ENCODE results near the gene GFPT1. TPM values are rescaled to one million over a fixed set of nuclear protein-coding genes. Genes with fewer than 3 reads are reported as not detected.

The GFPT1 gene
- total RNA-seq, 2 donors from 2014 or later, result 218 to 289 TPM

DNA sequence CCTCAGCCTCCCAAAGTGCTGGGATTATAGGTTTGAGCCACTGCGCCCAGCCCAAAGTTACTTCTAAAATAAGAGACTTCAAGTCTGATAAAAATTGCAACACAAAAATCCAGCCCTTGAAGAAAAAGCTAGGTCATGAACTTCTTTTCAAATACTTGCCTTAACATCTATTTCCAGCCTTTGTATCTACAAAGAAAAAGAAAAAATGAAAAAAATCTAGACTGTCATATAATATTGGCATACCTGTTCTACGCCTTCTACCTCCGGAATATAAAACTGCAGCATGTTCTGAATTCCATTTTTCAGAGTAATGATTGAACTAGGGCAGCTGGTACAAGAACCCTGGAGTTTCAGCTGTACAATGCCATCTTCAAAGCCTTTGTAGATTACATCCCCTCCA, 13.1 kb upstream of the GFPT1 start:
- Histone ChIP-seq H3K9me3 (no peaks in the 10 kb centered on the region), H3K4me3 (no peak overlapping the region), H3K36me3 (no peaks in the 10 kb centered on the region), H3K4me1 (peaks cover 7% of the 10 kb centered on the region), H3K9ac (ENCODE audit: low read depth in 2 of 2, low read length in 2 of 2) (no peak overlapping the region), H3K27me3 (no peaks in the 10 kb centered on the region), H3K27ac (no peak overlapping the region)
- DNase-seq, result no peak
- TF ChIP-seq, protein P1, sequence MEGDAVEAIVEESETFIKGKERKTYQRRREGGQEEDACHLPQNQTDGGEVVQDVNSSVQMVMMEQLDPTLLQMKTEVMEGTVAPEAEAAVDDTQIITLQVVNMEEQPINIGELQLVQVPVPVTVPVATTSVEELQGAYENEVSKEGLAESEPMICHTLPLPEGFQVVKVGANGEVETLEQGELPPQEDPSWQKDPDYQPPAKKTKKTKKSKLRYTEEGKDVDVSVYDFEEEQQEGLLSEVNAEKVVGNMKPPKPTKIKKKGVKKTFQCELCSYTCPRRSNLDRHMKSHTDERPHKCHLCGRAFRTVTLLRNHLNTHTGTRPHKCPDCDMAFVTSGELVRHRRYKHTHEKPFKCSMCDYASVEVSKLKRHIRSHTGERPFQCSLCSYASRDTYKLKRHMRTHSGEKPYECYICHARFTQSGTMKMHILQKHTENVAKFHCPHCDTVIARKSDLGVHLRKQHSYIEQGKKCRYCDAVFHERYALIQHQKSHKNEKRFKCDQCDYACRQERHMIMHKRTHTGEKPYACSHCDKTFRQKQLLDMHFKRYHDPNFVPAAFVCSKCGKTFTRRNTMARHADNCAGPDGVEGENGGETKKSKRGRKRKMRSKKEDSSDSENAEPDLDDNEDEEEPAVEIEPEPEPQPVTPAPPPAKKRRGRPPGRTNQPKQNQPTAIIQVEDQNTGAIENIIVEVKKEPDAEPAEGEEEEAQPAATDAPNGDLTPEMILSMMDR (IDR thresholded peaks at IDR 0.05), result no peak
- intact Hi-C loops (cut with DNase I), result no loop called here

DNA sequence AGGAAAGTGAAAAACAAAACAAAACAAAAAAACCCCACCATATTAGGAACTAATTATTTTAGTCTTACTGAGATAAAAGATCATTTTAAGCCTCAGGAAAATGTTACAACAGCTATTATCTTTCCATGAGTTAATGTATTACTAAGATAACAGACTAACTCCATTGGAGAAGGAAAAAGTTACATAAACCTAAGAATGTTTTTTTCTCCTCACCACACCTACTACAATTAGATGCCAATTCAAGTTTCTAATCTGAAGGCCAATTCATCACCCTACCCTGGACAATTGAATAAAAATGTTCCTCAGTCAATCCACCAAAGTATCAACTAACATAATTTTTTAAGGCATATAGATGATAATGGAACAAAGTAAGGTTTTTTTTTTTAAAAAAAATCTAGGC, 10.2 kb upstream of the GFPT1 start:
- TF ChIP-seq, protein P1 (IDR thresholded peaks at IDR 0.05), result no peak
- Histone ChIP-seq H3K27me3 (no peaks in the 10 kb centered on the region), H3K27ac (no peak overlapping the region), H3K9ac (ENCODE audit: low read depth in 2 of 2, low read length in 2 of 2) (no peak overlapping the region), H3K36me3 (no peaks in the 10 kb centered on the region), H3K4me1 (peaks cover 7% of the 10 kb centered on the region), H3K4me3 (no peak overlapping the region), H3K9me3 (no peaks in the 10 kb centered on the region)
- no peak for DNase-seq
- intact Hi-C loops (cut with DNase I), result no loop called here

DNA sequence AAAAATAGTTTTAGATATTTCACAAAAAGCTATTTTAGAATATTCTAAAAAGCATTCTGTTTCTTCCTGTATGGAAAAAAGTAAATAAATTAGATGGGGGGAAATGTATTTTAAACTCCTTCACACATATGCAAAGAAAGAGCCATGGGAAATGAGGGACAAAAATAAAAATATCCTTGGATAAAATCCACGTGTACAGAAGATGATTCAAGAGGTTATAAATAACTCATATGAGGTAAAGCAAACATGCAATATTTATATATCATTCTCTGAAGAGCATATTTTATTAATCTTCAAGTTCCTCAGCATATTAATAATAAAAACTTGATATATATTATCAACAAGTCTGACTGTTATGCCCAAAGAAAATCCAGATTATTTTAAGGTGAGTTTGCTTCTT, 8.8 kb upstream of the GFPT1 start:
- H3K9me3 ChIP-seq, result no peaks in the 10 kb centered on the region
- no peak overlapping the region for H3K4me3 ChIP-seq
- TF ChIP-seq, protein P1 (IDR thresholded peaks at IDR 0.05), result no peak
- H3K27me3 ChIP-seq, result no peaks in the 10 kb centered on the region
- H3K9ac ChIP-seq (ENCODE audit: low read depth in 2 of 2, low read length in 2 of 2), result no peak overlapping the region
- no peaks in the 10 kb centered on the region for H3K36me3 ChIP-seq
- intact Hi-C loops (cut with DNase I), result no loop called here
- no peak overlapping the region for H3K27ac ChIP-seq
- H3K4me1 ChIP-seq, result peaks cover 7% of the 10 kb centered on the region
- no peak for DNase-seq

- TF ChIP-seq, protein P1 (IDR thresholded peaks at IDR 0.05), result no peak
- Histone ChIP-seq H3K27ac (no peak overlapping the region), H3K4me3 (no peak overlapping the region), H3K27me3 (no peaks in the 10 kb centered on the region), H3K9me3 (no peaks in the 10 kb centered on the region), H3K9ac (ENCODE audit: low read depth in 2 of 2, low read length in 2 of 2) (no peak overlapping the region), H3K36me3 (no peaks in the 10 kb centered on the region), H3K4me1 (peaks cover 10% of the 10 kb centered on the region)
- intact Hi-C loops (cut with DNase I), result no loop called here
- DNase-seq, result no peak
Observed at GRCh38 chr2:69393963-69394362, 6.9 kb upstream of the GFPT1 start.

DNA sequence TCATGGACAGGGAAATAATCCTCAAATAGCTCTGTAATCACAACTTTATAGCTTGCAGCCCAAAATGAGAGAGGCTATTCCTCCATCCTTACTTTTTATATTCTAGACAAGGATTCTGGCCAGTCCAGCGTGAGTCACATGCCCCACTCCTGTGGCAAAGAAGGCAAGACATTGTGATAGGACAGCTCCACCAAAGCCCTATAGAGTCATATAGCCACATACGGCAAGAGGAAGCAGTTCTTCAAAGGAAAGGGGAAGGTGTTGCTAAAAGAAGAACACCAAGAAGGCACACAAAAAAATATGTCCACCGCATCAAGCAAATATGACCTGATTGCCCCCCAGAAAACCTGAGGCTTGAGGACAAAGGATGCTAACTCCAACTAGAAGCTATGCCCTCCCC, 3.4 kb upstream of the GFPT1 start:
- peak; percentile 41 for DNase-seq
- peaks cover 5% of the 10 kb centered on the region for H3K4me1 ChIP-seq
- intact Hi-C loops (cut with DNase I), result no loop called here
- H3K36me3 ChIP-seq, result no peaks in the 10 kb centered on the region
- TF ChIP-seq, protein P1 (IDR thresholded peaks at IDR 0.05), result no peak
- no peaks in the 10 kb centered on the region for H3K9me3 ChIP-seq
- H3K27me3 ChIP-seq, result no peaks in the 10 kb centered on the region
- H3K9ac ChIP-seq (ENCODE audit: low read depth in 2 of 2, low read length in 2 of 2), result no peak overlapping the region
- H3K4me3 ChIP-seq, result no peak overlapping the region
- no peak overlapping the region for H3K27ac ChIP-seq

GRCh38 chr2:69390001-69390400, 3.0 kb upstream of the GFPT1 start:
- no peaks in the 10 kb centered on the region for H3K36me3 ChIP-seq
- no peak for DNase-seq
- H3K9ac ChIP-seq (ENCODE audit: low read depth in 2 of 2, low read length in 2 of 2), result no peak overlapping the region
- intact Hi-C loops (cut with DNase I), result no loop called here
- H3K4me1 ChIP-seq, result peaks cover 5% of the 10 kb centered on the region
- H3K4me3 ChIP-seq, result no peak overlapping the region
- no peak overlapping the region for H3K27ac ChIP-seq
- H3K9me3 ChIP-seq, result no peaks in the 10 kb centered on the region
- no peaks in the 10 kb centered on the region for H3K27me3 ChIP-seq
- TF ChIP-seq, protein P1 (IDR thresholded peaks at IDR 0.05), result no peak
